GM18858 (cell line): ENCODE measurements around the gene WWOX.

Experiments used
- ATAC-seq: cut with Tn5 transposase; IDR thresholded peaks from one replicate; pipeline ENCODE4 v1.9.1; 2021; ENCODE audit not compliant: unreplicated experiment

The WWOX gene

GRCh38 chr16:79097771-79098170 is 998.3 kb downstream of the WWOX start:
- no peak for ATAC-seq

GRCh38 chr16:79098907-79099306 is 999.5 kb downstream of the WWOX start:
- ATAC-seq: no peak

GRCh38 chr16:79099716-79100115 is 1000.3 kb downstream of the WWOX start:
- ATAC-seq: no peak

- no peak for ATAC-seq
Measured at GRCh38 chr16:79100447-79100846, 1001.0 kb downstream of the WWOX start.

GRCh38 chr16:79101491-79101890 is 1002.0 kb downstream of the WWOX start:
- ATAC-seq: no peak

GRCh38 chr16:79104567-79104966 is 1005.1 kb downstream of the WWOX start:
- ATAC-seq: no peak

- ATAC-seq: no peak
Measured at GRCh38 chr16:79107301-79107700, 1007.8 kb downstream of the WWOX start.

GRCh38 chr16:79109771-79110170 is 1010.3 kb downstream of the WWOX start:
- ATAC-seq: no peak

GRCh38 chr16:79110242-79110641 is 1010.8 kb downstream of the WWOX start:
- no peak for ATAC-seq

GRCh38 chr16:79110953-79111352 is 1011.5 kb downstream of the WWOX start:
- ATAC-seq: no peak

- no peak for ATAC-seq
Measured at GRCh38 chr16:79112462-79112861, 1013.0 kb downstream of the WWOX start.

GRCh38 chr16:79113826-79114225 is 1014.4 kb downstream of the WWOX start:
- no peak for ATAC-seq

- no peak for ATAC-seq
Measured at GRCh38 chr16:79114759-79115158, 1015.3 kb downstream of the WWOX start.

- ATAC-seq: no peak
Measured at GRCh38 chr16:79121906-79122305, 1022.5 kb downstream of the WWOX start.

GRCh38 chr16:79122343-79122742 is 1022.9 kb downstream of the WWOX start:
- ATAC-seq: no peak

- ATAC-seq: no peak
Measured at GRCh38 chr16:79124016-79124756, 1024.7 kb downstream of the WWOX start.

GRCh38 chr16:79127766-79128165 is 1028.3 kb downstream of the WWOX start:
- no peak for ATAC-seq

- no peak for ATAC-seq
Measured at GRCh38 chr16:79128706-79129105, 1029.3 kb downstream of the WWOX start.

GRCh38 chr16:79130616-79131015 is 1031.2 kb downstream of the WWOX start:
- no peak for ATAC-seq

- ATAC-seq: no peak
Measured at GRCh38 chr16:79131321-79132075, 1032.0 kb downstream of the WWOX start.

- ATAC-seq: no peak
Measured at GRCh38 chr16:79132701-79133100, 1033.2 kb downstream of the WWOX start.

GRCh38 chr16:79134300-79134699 is 1034.8 kb downstream of the WWOX start:
- ATAC-seq: no peak
